HCT116 (cell line): Measurements from ENCODE around the gene P2RY13. TPM values are rescaled to one million over a fixed set of nuclear protein-coding genes. Genes with fewer than 3 reads are reported as not detected.

Experiments
- ATAC-seq: fragments of 200-7000 bp; cut with Tn5 transposase; 2 replicates; pipeline ENCODE4 v1.9.1; 2020; ENCODE audit warnings: mild to moderate bottlenecking, moderate library complexity
- BruUV-seq: library from RNA; stranded (reverse); fragments of 400-500 nt; replicated peaks from 2 replicates; lab custom pipeline; 2021; lab: Mats Ljungman, UMichigan
- CTCF ChIA-PET: fragments of 300-600 bp; sonication (Branson Sonifier 250); formaldehyde crosslinking; loops from one replicate; lab custom pipeline; 2021; ENCODE audit warnings: antibody characterized with exemption; lab: Charles Lee
- POLR2A ChIA-PET: fragments of 300-600, 350-600 bp; sonication (Branson Sonifier 250); formaldehyde crosslinking; loops from one replicate; lab custom pipeline; 2021; ENCODE audit warnings: antibody characterized with exemption; lab: Charles Lee
- RAD21 ChIA-PET, 2 experiments: fragments of 300-600 bp; sonication (Branson Sonifier 250); formaldehyde crosslinking; loops; one replicate each; lab custom pipeline; 2023; ENCODE audit warnings: low total read pairs in 2 of 2; ENCODE audit not compliant: uncharacterized antibody in 2 of 2, unreplicated experiment in 2 of 2, low non-redundant PET in 1 of 2; lab: Charles Lee
- DNase-seq: peaks from one replicate; pipeline ENCODE4 v3.0.0-alpha.2; 2010; ENCODE audit warnings: low read depth, low spot score
- H2AFZ ChIP-seq: fragments of 200-600 bp; shearing (Covaris generic), sonication (generic); 2 replicates; pipeline ENCODE4 v1.6.1; 2017; ENCODE audit warnings: low read depth, mixed run types, mixed read lengths, antibody characterized with exemption, low read length; ENCODE audit not compliant: poor library complexity, severe bottlenecking
- H3K27ac ChIP-seq: 2 replicates; pipeline ENCODE4 v1.5.1; 2012; ENCODE audit warnings: low read depth, low read length
- H3K27me3 ChIP-seq: fragments of 200-600 bp; sonication (generic); 2 replicates; pipeline ENCODE4 v1.6.1; 2016; ENCODE audit warnings: mixed run types, low read length, mixed read lengths; ENCODE audit not compliant: insufficient read depth
- H3K36me3 ChIP-seq, 2 experiments: fragments of 200-500 bp in 1 of 2; fragments of 200-600 bp in 1 of 2; sonication (Bioruptor generic) in 1 of 2; sonication (generic) in 1 of 2; 2 replicates each; pipeline versions ENCODE4 v1.5.1 to v1.6.1; 2014 to 2016; ENCODE audit warnings: low read length in 2 of 2, inconsistent platforms in 1 of 2, mixed read lengths in 1 of 2, mixed run types in 1 of 2; ENCODE audit not compliant: insufficient read depth in 2 of 2, control insufficient read depth in 1 of 2
- H3K4me1 ChIP-seq, 2 experiments: fragments of 200-600 bp in 1 of 2; sonication (generic) in 1 of 2; 2 replicates each; pipeline versions ENCODE4 v1.5.1 to v1.6.1; 2012 to 2017; ENCODE audit warnings: low read length in 2 of 2, inconsistent platforms in 1 of 2, mild to moderate bottlenecking in 1 of 2, mixed read lengths in 1 of 2, mixed run types in 1 of 2, moderate library complexity in 1 of 2; ENCODE audit not compliant: insufficient read depth in 2 of 2, control insufficient read depth in 1 of 2
- H3K4me2 ChIP-seq: fragments of 200-600 bp; sonication (generic); 2 replicates; pipeline ENCODE4 v1.6.1; 2017; ENCODE audit warnings: mixed run types, low read length, mixed read lengths
- H3K4me3 ChIP-seq, 2 experiments: fragments of 200-600 bp in 1 of 2; sonication (generic) in 1 of 2; replicated peaks in 1 of 2; 2 replicates each; pipeline ENCODE4 v1.5.1; 2011 to 2016; ENCODE audit warnings: low read length in 2 of 2, control low read depth in 1 of 2, low read depth in 1 of 2, mild to moderate bottlenecking in 1 of 2, mixed read lengths in 1 of 2, mixed run types in 1 of 2
- H3K79me2 ChIP-seq: fragments of 200-600 bp; sonication (generic); 2 replicates; pipeline ENCODE4 v1.6.1; 2017; ENCODE audit warnings: mild to moderate bottlenecking, mixed run types, low read length, moderate library complexity, mixed read lengths; ENCODE audit not compliant: insufficient read depth
- H3K9ac ChIP-seq: fragments of 200-600 bp; sonication (generic); 2 replicates; pipeline ENCODE4 v1.6.1; 2016; ENCODE audit warnings: low read length, mixed read lengths
- H3K9me2 ChIP-seq: fragments of 200-600 bp; sonication (generic), shearing (Covaris generic); 2 replicates; pipeline ENCODE4 v1.6.1; 2017; ENCODE audit warnings: mixed run types, mild to moderate bottlenecking, moderate library complexity; ENCODE audit not compliant: insufficient read depth
- H3K9me3 ChIP-seq, 2 experiments: fragments of 200-500 bp in 1 of 2; fragments of 200-600 bp in 1 of 2; sonication (Bioruptor generic) in 1 of 2; sonication (generic) in 1 of 2; 2 replicates each; pipeline ENCODE4 v1.6.1; 2014 to 2017; ENCODE audit warnings: low read length in 2 of 2, mixed read lengths in 2 of 2, inconsistent platforms in 1 of 2, low read depth in 1 of 2, mild to moderate bottlenecking in 1 of 2, mixed run types in 1 of 2, moderate library complexity in 1 of 2; ENCODE audit not compliant: control insufficient read depth in 1 of 2, insufficient read depth in 1 of 2
- H4K20me1 ChIP-seq: fragments of 200-600 bp; sonication (generic), shearing (Covaris generic); 2 replicates; pipeline ENCODE4 v1.6.1; 2017; ENCODE audit warnings: mixed run types, mild to moderate bottlenecking, moderate library complexity; ENCODE audit not compliant: insufficient read depth
- CEBPB ChIP-seq: IDR thresholded peaks from 2 replicates; pipeline ENCODE4 v1.6.1; 2012; ENCODE audit warnings: low read depth
- ELF1 ChIP-seq: IDR thresholded peaks from 2 replicates; pipeline ENCODE4 v1.6.1; 2012; ENCODE audit warnings: low read depth, borderline replicate concordance
- EZH2 ChIP-seq: fragments of 200-600 bp; sonication (generic); IDR thresholded peaks from 2 replicates; pipeline ENCODE4 v1.6.1; 2017; ENCODE audit warnings: antibody characterized with exemption, mixed run types
- EZH2phosphoT487 ChIP-seq: fragments of 200-600 bp; IDR thresholded peaks from 2 replicates; pipeline ENCODE4 v1.6.1; 2018; ENCODE audit warnings: antibody characterized with exemption, borderline replicate concordance
- FOSL1 ChIP-seq: IDR thresholded peaks from 2 replicates; pipeline ENCODE4 v1.6.1; 2012; ENCODE audit warnings: low read depth
- JUND ChIP-seq: IDR thresholded peaks from 2 replicates; pipeline ENCODE4 v1.6.1; 2012
- POLR2A ChIP-seq: IDR thresholded peaks from 2 replicates; pipeline ENCODE4 v1.7.0; 2011; ENCODE audit warnings: borderline replicate concordance; ENCODE audit not compliant: insufficient read depth, insufficient read length; ENCODE audit errors: extremely low read depth
- RAD21 ChIP-seq: IDR thresholded peaks from 2 replicates; pipeline ENCODE4 v1.6.1; 2012; ENCODE audit warnings: low read depth, mild to moderate bottlenecking
- SRF ChIP-seq: IDR thresholded peaks from 2 replicates; pipeline ENCODE4 v1.6.1; 2012; ENCODE audit warnings: low read depth
- YY1 ChIP-seq: IDR thresholded peaks from 2 replicates; pipeline ENCODE4 v1.6.1; 2011; ENCODE audit warnings: low read length, low read depth, moderate library complexity, mild to moderate bottlenecking; ENCODE audit not compliant: insufficient replicate concordance; ENCODE audit errors: extremely low read depth
- ZBTB33 ChIP-seq: IDR thresholded peaks from 2 replicates; pipeline ENCODE4 v1.6.1; 2011; ENCODE audit warnings: mild to moderate bottlenecking, low read length, moderate library complexity; ENCODE audit not compliant: insufficient replicate concordance; ENCODE audit errors: extremely low read depth
- intact Hi-C: fragments of 100-400 bp; cut with micrococcal nuclease; formaldehyde crosslinking; loops from 2 replicates; pipeline ENCODE4 v1.10.0; 2022
- total RNA-seq: library from RNA; stranded (reverse); gene quantifications from one replicate; pipeline ENCODE4 v1.2.1, GENCODE V29; 2021; ENCODE audit not compliant: unreplicated experiment
- TF ChIP-seq, protein P1 (sequence below), 3 experiments: fragments of 200-600 bp in 1 of 3; sonication (generic) in 1 of 3; IDR thresholded peaks in 2 of 3; conservative IDR thresholded peaks in 1 of 3; 2 replicates each; pipeline ENCODE4 v1.5.1; 2012 to 2017; ENCODE audit warnings: low read depth in 2 of 3, low read length in 2 of 3, antibody characterized with exemption in 1 of 3, borderline replicate concordance in 1 of 3, control low read depth in 1 of 3, mild to moderate bottlenecking in 1 of 3, mixed read lengths in 1 of 3, mixed run types in 1 of 3, moderate library complexity in 1 of 3; ENCODE audit not compliant: insufficient read depth in 1 of 3
- TF ChIP-seq, protein P2 (sequence below): IDR thresholded peaks from 2 replicates; pipeline ENCODE4 v1.6.1; 2012

P2RY13 gene
- total RNA-seq, 1 experiment from 2014 or later: not detected

DNA sequence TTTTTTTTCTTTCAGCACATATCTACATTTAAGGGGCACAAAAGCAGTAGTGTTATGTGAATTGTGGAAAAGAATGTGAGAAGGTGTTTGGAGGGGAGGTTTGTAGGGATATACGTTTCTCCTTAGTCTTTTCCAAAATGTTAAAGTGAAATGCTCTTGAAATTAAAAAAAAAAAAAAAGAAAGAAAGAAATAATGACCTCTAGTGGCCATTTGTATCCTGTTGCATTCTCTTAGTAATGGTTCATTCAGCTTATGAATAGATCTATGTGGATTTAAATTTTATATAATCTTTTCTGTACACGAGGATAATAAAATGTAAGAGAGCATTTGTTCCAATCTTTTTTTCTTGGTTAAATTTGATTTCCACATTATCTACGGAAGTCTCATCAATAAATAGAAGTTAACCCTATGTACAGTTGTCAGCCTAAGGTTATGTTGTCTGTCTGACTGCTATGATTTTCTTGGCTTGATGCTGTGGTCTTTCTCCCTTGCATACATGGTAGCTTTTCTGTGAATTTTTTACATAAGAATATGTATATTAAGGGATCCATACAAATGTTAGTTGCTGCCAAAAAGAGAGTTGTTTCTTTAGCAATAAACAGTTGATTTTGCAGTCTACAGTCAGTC is 1.7 kb downstream of the P2RY13 start:
- no TSS peak for BruUV-seq
- intact Hi-C loops: loop anchor here (1.0 kb wide), 2 partner anchors 22 to 37 kb away; no protein-coding TSS in a partner anchor
- ChIA-PET POLR2A (no interaction called here), CTCF (interaction anchor here (0.6 to 2.0 kb wide), 12 partner anchors 9 to 511 kb away, joined by 3 to 10 read pairs (median 4); partner anchors contain the start of gene GPR87), RAD21 (interaction anchor here in 1 of 2 experiments (0.7 kb wide), 1 partner anchor 439 kb away, joined by 3 read pairs; no protein-coding TSS in a partner anchor)
- H3K4me2 ChIP-seq: peak overlapping the region; percentile 66
- ATAC-seq: peak; percentile 60
- no peaks in the 10 kb centered on the region for H3K27me3 ChIP-seq
- H3K27ac ChIP-seq: no peak overlapping the region
- H3K79me2 ChIP-seq: no peaks in the 10 kb centered on the region
- H3K36me3 ChIP-seq: no peaks in the 10 kb centered on the region
- no peaks in the 10 kb centered on the region for H3K9me2 ChIP-seq
- no peak overlapping the region for H3K4me3 ChIP-seq
- peak overlapping the region; percentile 22 for H2AFZ ChIP-seq
- no peak overlapping the region for H3K9ac ChIP-seq
- H3K9me3 ChIP-seq: no peaks in the 10 kb centered on the region
- no peak for DNase-seq
- TF ChIP-seq, protein P1, sequence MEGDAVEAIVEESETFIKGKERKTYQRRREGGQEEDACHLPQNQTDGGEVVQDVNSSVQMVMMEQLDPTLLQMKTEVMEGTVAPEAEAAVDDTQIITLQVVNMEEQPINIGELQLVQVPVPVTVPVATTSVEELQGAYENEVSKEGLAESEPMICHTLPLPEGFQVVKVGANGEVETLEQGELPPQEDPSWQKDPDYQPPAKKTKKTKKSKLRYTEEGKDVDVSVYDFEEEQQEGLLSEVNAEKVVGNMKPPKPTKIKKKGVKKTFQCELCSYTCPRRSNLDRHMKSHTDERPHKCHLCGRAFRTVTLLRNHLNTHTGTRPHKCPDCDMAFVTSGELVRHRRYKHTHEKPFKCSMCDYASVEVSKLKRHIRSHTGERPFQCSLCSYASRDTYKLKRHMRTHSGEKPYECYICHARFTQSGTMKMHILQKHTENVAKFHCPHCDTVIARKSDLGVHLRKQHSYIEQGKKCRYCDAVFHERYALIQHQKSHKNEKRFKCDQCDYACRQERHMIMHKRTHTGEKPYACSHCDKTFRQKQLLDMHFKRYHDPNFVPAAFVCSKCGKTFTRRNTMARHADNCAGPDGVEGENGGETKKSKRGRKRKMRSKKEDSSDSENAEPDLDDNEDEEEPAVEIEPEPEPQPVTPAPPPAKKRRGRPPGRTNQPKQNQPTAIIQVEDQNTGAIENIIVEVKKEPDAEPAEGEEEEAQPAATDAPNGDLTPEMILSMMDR (IDR thresholded peaks at IDR 0.05 in 2 of 3, conservative IDR thresholded peaks at IDR 0.05 in 1 of 3; ENCODE audit: borderline replicate concordance in 1 of 3, insufficient read depth in 1 of 3, low read depth in 2 of 3, low read length in 2 of 3): peak; percentile 43 to 73 (median 63); a peak in 4 of 6 replicates
- TF ChIP-seq SRF: no peak
- TF ChIP-seq RAD21: peak; percentile 66
- 0 out of 2 replicates have a peak, but pooled peaks have one; percentile 19 for TF ChIP-seq CEBPB
- H3K4me1 ChIP-seq: peaks cover 15 to 22% of the 10 kb centered on the region in 2 experiments
- H4K20me1 ChIP-seq: no peaks in the 10 kb centered on the region

- H3K9me2 ChIP-seq: no peaks in the 10 kb centered on the region
- intact Hi-C loops: no loop called here
- no peak overlapping the region for H2AFZ ChIP-seq
- H3K36me3 ChIP-seq: no peaks in the 10 kb centered on the region
- H3K27ac ChIP-seq: no peak overlapping the region
- H3K4me2 ChIP-seq: no peak overlapping the region
- RAD21 ChIA-PET: no interaction called here
- no peaks in the 10 kb centered on the region for H4K20me1 ChIP-seq
- ATAC-seq (no peak), DNase-seq (no peak)
- H3K9me3 ChIP-seq: no peaks in the 10 kb centered on the region
- no peaks in the 10 kb centered on the region for H3K27me3 ChIP-seq
- no TSS peak for BruUV-seq
- H3K9ac ChIP-seq: no peak overlapping the region
- H3K4me3 ChIP-seq: no peak overlapping the region
- TF ChIP-seq ELF1 (no peak), YY1 (no peak), FOSL1 (no peak), JUND (no peak), ZBTB33 (no peak), POLR2A (no peak), EZH2 (no peak), EZH2phosphoT487 (no peak), SRF (no peak)
- TF ChIP-seq, protein P2, sequence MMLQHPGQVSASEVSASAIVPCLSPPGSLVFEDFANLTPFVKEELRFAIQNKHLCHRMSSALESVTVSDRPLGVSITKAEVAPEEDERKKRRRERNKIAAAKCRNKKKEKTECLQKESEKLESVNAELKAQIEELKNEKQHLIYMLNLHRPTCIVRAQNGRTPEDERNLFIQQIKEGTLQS: no peak
- CTCF ChIA-PET: no interaction called here
- H3K79me2 ChIP-seq: no peaks in the 10 kb centered on the region
- H3K4me1 ChIP-seq: peaks cover 18 to 20% of the 10 kb centered on the region in 2 experiments
- POLR2A ChIA-PET: interaction anchor here (0.8 kb wide), 1 partner anchor 31 kb away, joined by 3 read pairs; no protein-coding TSS in a partner anchor
Measured at GRCh38 chr3:151322511-151322910, 6.8 kb downstream of the P2RY13 start.
